PFSK-1 (cell line): ENCODE results near the gene SLC22A16.

Experiments
- POLR2AphosphoS5 ChIP-seq: IDR thresholded peaks from 2 replicates; pipeline ENCODE4 v1.6.1; 2012; ENCODE audit warnings: low read depth, mild to moderate bottlenecking, control low read depth, low read length, moderate library complexity
- TAF1 ChIP-seq: IDR thresholded peaks from 2 replicates; pipeline ENCODE4 v1.6.1; 2012; ENCODE audit warnings: low read length, control low read depth, borderline replicate concordance; ENCODE audit not compliant: insufficient read depth

DNA sequence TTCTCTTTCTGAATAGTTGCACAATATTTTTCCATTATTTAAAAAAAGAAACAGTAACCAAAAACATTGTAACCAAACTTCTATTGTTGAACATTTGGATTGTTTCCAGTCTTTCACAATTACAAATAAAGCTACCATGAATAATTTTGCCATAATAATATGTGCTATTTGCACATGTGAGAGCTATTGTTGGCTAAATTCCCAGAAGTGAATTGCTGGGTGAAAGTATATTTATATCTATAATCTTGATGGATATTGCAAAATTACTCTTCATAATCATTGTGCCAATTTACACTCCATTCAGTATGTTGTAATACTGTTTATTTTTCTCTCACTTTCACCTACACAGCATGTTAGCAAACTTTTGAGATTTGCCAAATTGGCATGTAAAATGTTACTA, 36.6 kb upstream of the SLC22A16 start:
- TF ChIP-seq TAF1 = no peak
- TF ChIP-seq POLR2AphosphoS5 = no peak
